HG03469 (cell line): ENCODE results near the gene ALDH1A2.
"Not testable (repeated sequence)": the region's sequence is repeated elsewhere in the genome, so short reads cannot be mapped to it uniquely, and the experiment has no call there.

Experiments
- ATAC-seq: cut with Tn5 transposase; IDR thresholded peaks from one replicate; pipeline ENCODE4 v1.9.1; 2021; ENCODE audit warnings: mild to moderate bottlenecking, moderate library complexity, moderate number of reproducible peaks; ENCODE audit not compliant: unreplicated experiment

ALDH1A2 gene

GRCh38 chr15:58065445-58066041, at the start of gene ALDH1A2:
ALDH1A2 (minus strand) TSS chr15:58065711; CDS start chr15:58065650, 61 bp downstream.
- no peak for ATAC-seq

GRCh38 chr15:58114812-58115211, 49.3 kb upstream of the ALDH1A2 start:
- no peak for ATAC-seq

GRCh38 chr15:58114388-58114787, 48.9 kb upstream of the ALDH1A2 start:
- no peak for ATAC-seq

GRCh38 chr15:58113358-58113757, 47.8 kb upstream of the ALDH1A2 start:
- not testable (repeated sequence) for ATAC-seq

- no peak for ATAC-seq
Observed at GRCh38 chr15:58111718-58112104, 46.2 kb upstream of the ALDH1A2 start.

GRCh38 chr15:58110999-58111717, 45.6 kb upstream of the ALDH1A2 start:
- ATAC-seq, result no peak

GRCh38 chr15:58109419-58109818, 43.9 kb upstream of the ALDH1A2 start:
- ATAC-seq, result no peak

GRCh38 chr15:58108117-58108516, 42.6 kb upstream of the ALDH1A2 start:
- no peak for ATAC-seq

GRCh38 chr15:58103482-58103881, 38.0 kb upstream of the ALDH1A2 start:
- no peak for ATAC-seq

- ATAC-seq, result no peak
Observed at GRCh38 chr15:58096529-58097084, 31.1 kb upstream of the ALDH1A2 start.

GRCh38 chr15:58095415-58095814, 29.9 kb upstream of the ALDH1A2 start:
- ATAC-seq, result no peak

- no peak for ATAC-seq
Observed at GRCh38 chr15:58087871-58088270, 22.4 kb upstream of the ALDH1A2 start.

GRCh38 chr15:58086491-58086890, 21.0 kb upstream of the ALDH1A2 start:
- ATAC-seq, result no peak

- no peak for ATAC-seq
Observed at GRCh38 chr15:58083526-58083925, 18.0 kb upstream of the ALDH1A2 start.

GRCh38 chr15:58081891-58082290, 16.4 kb upstream of the ALDH1A2 start:
- no peak for ATAC-seq

- ATAC-seq, result no peak
Observed at GRCh38 chr15:58081456-58081855, 15.9 kb upstream of the ALDH1A2 start.

- not testable (repeated sequence) for ATAC-seq
Observed at GRCh38 chr15:58080959-58081358, 15.4 kb upstream of the ALDH1A2 start.

- ATAC-seq, result no peak
Observed at GRCh38 chr15:58080398-58080797, 14.9 kb upstream of the ALDH1A2 start.

- ATAC-seq, result no peak
Observed at GRCh38 chr15:58078591-58078990, 13.1 kb upstream of the ALDH1A2 start.

GRCh38 chr15:58077427-58077826, 11.9 kb upstream of the ALDH1A2 start:
- ATAC-seq, result no peak

GRCh38 chr15:58074452-58074851, 8.9 kb upstream of the ALDH1A2 start:
- ATAC-seq, result no peak

GRCh38 chr15:58070801-58071418, 5.4 kb upstream of the ALDH1A2 start:
- ATAC-seq, result no peak
